Measurements from ENCODE around the gene HAP1. TPM values are rescaled to one million over a fixed set of nuclear protein-coding genes. Genes with fewer than 3 reads are reported as not detected.

HAP1 gene, protein sequence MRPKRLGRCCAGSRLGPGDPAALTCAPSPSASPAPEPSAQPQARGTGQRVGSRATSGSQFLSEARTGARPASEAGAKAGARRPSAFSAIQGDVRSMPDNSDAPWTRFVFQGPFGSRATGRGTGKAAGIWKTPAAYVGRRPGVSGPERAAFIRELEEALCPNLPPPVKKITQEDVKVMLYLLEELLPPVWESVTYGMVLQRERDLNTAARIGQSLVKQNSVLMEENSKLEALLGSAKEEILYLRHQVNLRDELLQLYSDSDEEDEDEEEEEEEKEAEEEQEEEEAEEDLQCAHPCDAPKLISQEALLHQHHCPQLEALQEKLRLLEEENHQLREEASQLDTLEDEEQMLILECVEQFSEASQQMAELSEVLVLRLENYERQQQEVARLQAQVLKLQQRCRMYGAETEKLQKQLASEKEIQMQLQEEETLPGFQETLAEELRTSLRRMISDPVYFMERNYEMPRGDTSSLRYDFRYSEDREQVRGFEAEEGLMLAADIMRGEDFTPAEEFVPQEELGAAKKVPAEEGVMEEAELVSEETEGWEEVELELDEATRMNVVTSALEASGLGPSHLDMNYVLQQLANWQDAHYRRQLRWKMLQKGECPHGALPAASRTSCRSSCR
- total RNA-seq, result not detected

GRCh38 chr17:41734139-41734948 lies at the start of gene HAP1:
HAP1 (minus strand) TSS chr17:41734643; CDS start chr17:41734634, 9 bp downstream.
- TF ChIP-seq CTCF (IDR thresholded peaks at IDR 0.05; ENCODE audit: low read depth), result no peak

DNA sequence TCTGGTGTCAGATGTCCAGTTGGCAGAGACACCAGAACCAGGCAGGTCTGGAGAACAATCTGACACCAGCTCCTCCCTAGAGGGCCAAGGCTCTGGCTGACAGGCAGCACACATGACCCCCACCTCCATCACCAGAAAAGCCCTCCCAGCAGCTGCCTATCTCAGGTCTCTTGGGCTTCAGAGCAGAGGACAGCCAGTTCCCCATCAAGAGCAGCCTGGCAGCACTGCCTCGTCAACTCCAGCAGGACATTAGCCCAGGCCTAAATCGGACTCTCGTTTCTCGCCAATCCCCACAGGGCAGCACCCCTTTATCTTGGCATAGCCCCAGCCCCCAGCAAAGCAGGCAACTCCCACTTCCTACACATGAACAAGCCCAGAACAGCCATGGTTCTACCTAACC lies 47.7 kb upstream of the HAP1 start:
- TF ChIP-seq CTCF (IDR thresholded peaks at IDR 0.05; ENCODE audit: low read depth), result no peak

DNA sequence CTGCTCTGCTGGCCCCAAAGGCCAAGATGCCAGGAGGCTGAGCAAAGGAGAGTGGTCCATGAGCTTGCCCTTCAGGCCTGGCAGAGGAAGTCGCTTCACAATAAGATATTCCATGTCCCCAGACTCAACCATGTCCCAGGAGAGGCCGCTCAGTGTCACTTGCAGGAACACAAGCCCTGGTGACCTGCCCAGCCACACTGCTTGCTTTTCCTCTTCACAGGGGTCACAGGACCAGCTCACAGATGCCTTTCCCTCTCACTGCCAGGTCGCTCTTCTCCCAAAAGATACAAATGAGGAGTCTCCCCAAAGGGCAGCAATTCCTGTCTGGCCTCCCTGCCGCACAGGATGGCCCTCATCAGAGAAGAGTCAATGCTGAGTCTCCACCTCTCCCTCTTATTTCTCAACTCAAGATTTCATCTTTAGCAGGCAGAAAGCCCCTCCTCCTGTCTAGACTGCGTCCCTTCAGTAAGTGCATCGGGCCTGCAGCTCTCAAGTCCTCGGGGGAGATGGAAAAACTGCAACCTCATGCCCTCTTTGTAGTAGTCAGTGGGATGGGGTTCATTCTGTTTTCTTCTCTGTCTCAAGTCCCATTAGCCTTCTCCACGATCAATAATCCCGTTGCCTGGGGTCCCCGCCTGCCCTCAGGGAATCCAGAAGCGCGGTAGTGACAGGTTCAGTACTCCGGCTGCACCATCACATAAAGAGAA lies 47.1 kb upstream of the HAP1 start:
- no peak for TF ChIP-seq CTCF (IDR thresholded peaks at IDR 0.05; ENCODE audit: low read depth)

- no peak for TF ChIP-seq CTCF (IDR thresholded peaks at IDR 0.05; ENCODE audit: low read depth)
Measured at GRCh38 chr17:41779954-41780353, 45.5 kb upstream of the HAP1 start.

DNA sequence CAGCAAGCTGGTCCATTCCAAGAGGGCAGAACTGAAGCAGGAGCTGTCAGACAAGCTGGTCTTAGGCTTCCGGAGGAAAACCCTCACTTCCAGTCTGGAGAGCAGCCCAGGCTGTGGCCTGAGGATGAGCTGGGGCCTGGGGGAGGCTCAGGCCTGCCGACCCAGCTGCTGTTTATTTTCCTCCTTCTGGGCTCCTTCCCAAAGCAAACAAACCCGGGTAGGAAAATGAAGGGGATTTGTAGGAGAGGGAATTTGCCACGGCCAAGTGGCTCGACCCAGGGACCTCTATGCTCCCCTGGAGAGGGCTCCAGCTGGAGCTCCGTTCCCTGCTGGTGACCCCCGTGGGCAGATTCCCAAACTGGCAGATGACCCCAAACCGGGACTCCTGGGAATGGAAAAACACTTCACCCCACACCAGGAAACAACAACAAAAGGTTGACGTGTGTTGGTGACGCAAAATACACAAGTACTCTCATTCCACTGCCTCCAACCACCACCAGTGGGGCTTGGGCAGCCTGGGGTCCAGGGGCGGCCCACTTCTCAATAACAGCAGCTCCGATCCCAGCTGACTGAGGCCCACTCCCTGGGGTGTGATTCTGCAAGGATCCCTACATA lies 43.2 kb upstream of the HAP1 start:
- TF ChIP-seq CTCF (IDR thresholded peaks at IDR 0.05; ENCODE audit: low read depth), result no peak

DNA sequence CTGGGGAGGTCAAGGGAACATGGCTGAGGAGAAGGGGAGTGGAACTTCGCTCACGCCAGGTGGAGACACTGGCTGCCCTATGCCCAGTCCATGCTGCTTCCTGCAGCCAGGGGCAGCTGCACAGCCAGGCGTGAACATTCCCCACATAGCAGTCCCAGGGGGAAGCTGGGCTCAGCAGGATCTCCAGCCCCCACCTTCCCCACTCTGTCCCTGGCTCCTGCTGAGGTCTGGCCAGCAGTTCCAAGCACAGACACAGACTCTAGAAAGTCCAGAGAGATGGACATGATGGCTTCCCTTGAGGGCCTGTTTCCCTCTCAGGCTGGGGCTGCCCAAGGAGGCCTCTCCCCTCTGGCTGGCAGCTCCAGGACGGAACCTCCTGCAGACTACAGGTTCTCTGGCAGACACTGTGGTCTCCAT lies 42.7 kb upstream of the HAP1 start:
- no peak for TF ChIP-seq CTCF (IDR thresholded peaks at IDR 0.05; ENCODE audit: low read depth)

Data from subcutaneous adipose tissue (tissue), 4 donors.